Fibroblast of skin of left quadriceps (primary cell): Measurements from ENCODE around the gene TTLL13.
A peak's percentile ranks its signal among the peaks of the same experiment; 100 is the strongest.
"Not testable (repeated sequence)": the region's sequence is repeated elsewhere in the genome, so short reads cannot be mapped to it uniquely, and the experiment has no call there.

Source experiments
- DNase-seq, 2 experiments: peaks; one replicate each; pipeline ENCODE4 v3.0.0-alpha.2; 2013; ENCODE audit warnings: low read depth in 2 of 2

Gene TTLL13

GRCh38 chr15:90234096-90234988, 15.0 kb upstream of the TTLL13 start, which contains the start of gene GDPGP1:
TSS of gene GDPGP1 (plus strand) at chr15:90234209. CDS start at chr15:90240909, 6,700 bp downstream.
- DNase-seq, result no peak

- DNase-seq, result no peak
Measured at GRCh38 chr15:90239371-90239770, 10.0 kb upstream of the TTLL13 start.

GRCh38 chr15:90240856-90241255, 8.5 kb upstream of the TTLL13 start:
- DNase-seq, result no peak

- no peak for DNase-seq
Measured at GRCh38 chr15:90241343-90242192, 7.8 kb upstream of the TTLL13 start.

GRCh38 chr15:90243943-90244639, 5.3 kb upstream of the TTLL13 start:
- DNase-seq, result no peak

GRCh38 chr15:90248789-90249202, 560 bp upstream of the TTLL13 start:
- DNase-seq, result no peak

GRCh38 chr15:90257776-90258175, 8.4 kb downstream of the TTLL13 start:
- DNase-seq, result no peak

- no peak for DNase-seq
Measured at GRCh38 chr15:90259524-90259923, 10.2 kb downstream of the TTLL13 start.

- DNase-seq, result not testable (repeated sequence)
Measured at GRCh38 chr15:90260731-90261130, 11.4 kb downstream of the TTLL13 start.

GRCh38 chr15:90261811-90262210, 12.5 kb downstream of the TTLL13 start:
- no peak for DNase-seq

GRCh38 chr15:90262426-90262825, 13.1 kb downstream of the TTLL13 start:
- no peak for DNase-seq

GRCh38 chr15:90264671-90265070, 15.3 kb downstream of the TTLL13 start:
- no peak for DNase-seq

GRCh38 chr15:90265271-90266060, 16.1 kb downstream of the TTLL13 start, which contains the start of gene NGRN:
TSS of gene NGRN (plus strand) at chr15:90265672. CDS start at chr15:90265713, 41 bp downstream.
- DNase-seq, result peak; percentile 67 to 69

GRCh38 chr15:90266061-90266431, 16.7 kb downstream of the TTLL13 start:
- no peak for DNase-seq

GRCh38 chr15:90266485-90266884, 17.1 kb downstream of the TTLL13 start:
- DNase-seq, result no peak

- no peak for DNase-seq
Measured at GRCh38 chr15:90268415-90268814, 19.1 kb downstream of the TTLL13 start.

- no peak for DNase-seq
Measured at GRCh38 chr15:90270502-90271150, 21.3 kb downstream of the TTLL13 start.

- DNase-seq, result no peak
Measured at GRCh38 chr15:90271459-90272166, 22.3 kb downstream of the TTLL13 start.

- not testable (repeated sequence) for DNase-seq
Measured at GRCh38 chr15:90278467-90278866, 29.1 kb downstream of the TTLL13 start.

- not testable (repeated sequence) for DNase-seq
Measured at GRCh38 chr15:90280743-90281142, 31.4 kb downstream of the TTLL13 start.
